A549 (cell line): Measurements from ENCODE around the gene GEN1. TPM values are rescaled to one million over a fixed set of nuclear protein-coding genes. Genes with fewer than 3 reads are reported as not detected.

ENCODE experiments used
- ATAC-seq, 2 experiments: fragments of 200-7000 bp in 1 of 2; fragments of >200 bp in 1 of 2; cut with Nextera tagmentation in 1 of 2; cut with Tn5 transposase in 1 of 2; 3 replicates each; pipeline versions ENCODE4 v1.8.0 to v1.9.1; 2018 to 2020; ENCODE audit warnings: mild to moderate bottlenecking in 1 of 2, moderate library complexity in 1 of 2
- CTCF ChIA-PET: fragments of 300-600 bp; sonication (Branson Sonifier 250); formaldehyde crosslinking; extraction: SDS; loops from one replicate; lab custom pipeline; 2021; ENCODE audit warnings: antibody characterized with exemption, inconsistent platforms; lab: Yijun Ruan, JAX
- POLR2A ChIA-PET: fragments of 350-600 bp; formaldehyde crosslinking; extraction: SDS; loops from one replicate; lab custom pipeline; 2021; ENCODE audit warnings: antibody characterized with exemption, inconsistent platforms; lab: Yijun Ruan, JAX
- DNase-seq, 2 experiments: peaks; one replicate each; pipeline versions ENCODE4 v3.0.0 to v3.0.0-alpha.2; 2011 to 2016; ENCODE audit warnings: low read depth in 1 of 2, low spot score in 1 of 2
- FAIRE-seq: peaks from 2 replicates; lab custom pipeline; 2011; peaks lifted over from hg19 to GRCh38; lab: Jason Lieb, UNC
- H3K27ac ChIP-seq, 2 experiments: fragments of >200 bp; sonication (Bioruptor Twin); formaldehyde crosslinking; 3 replicates each; pipeline ENCODE4 v1.5.1; 2016 to 2017
- H3K4me1 ChIP-seq: fragments of >200 bp; sonication (Bioruptor Twin); formaldehyde crosslinking; 3 replicates; pipeline ENCODE4 v1.6.1; 2016
- H3K4me2 ChIP-seq: fragments of >200 bp; sonication (Bioruptor Twin); formaldehyde crosslinking; 3 replicates; pipeline ENCODE4 v1.6.1; 2016
- H3K4me3 ChIP-seq: fragments of >200 bp; sonication (Bioruptor Twin); formaldehyde crosslinking; 3 replicates; pipeline ENCODE4 v1.5.1; 2016
- H3K9me3 ChIP-seq: fragments of >200 bp; sonication (Bioruptor Twin); formaldehyde crosslinking; 3 replicates; pipeline ENCODE4 v1.6.1; 2016
- CBX8 ChIP-seq: fragments of 200-600 bp; sonication (generic); IDR thresholded peaks from 2 replicates; pipeline ENCODE4 v1.6.1; 2016
- CEBPB ChIP-seq, 2 experiments: fragments of >200 bp in 1 of 2; sonication (Bioruptor Twin) in 1 of 2; formaldehyde crosslinking in 1 of 2; IDR thresholded peaks; 2 replicates each; pipeline ENCODE4 v1.6.1; 2012 to 2016
- CHD2 ChIP-seq: fragments of 150-350 bp; IDR thresholded peaks from 2 replicates; pipeline ENCODE4 v1.6.1; 2014; ENCODE audit warnings: low read length; ENCODE audit not compliant: partially characterized antibody
- EHF ChIP-seq: fragments of 250-450 bp; sonication (Bioruptor Pico); IDR thresholded peaks from 2 replicates; pipeline ENCODE4 v1.5.0; 2020; ENCODE audit warnings: mild to moderate bottlenecking
- EP300 ChIP-seq, 2 experiments: fragments of >200 bp; sonication (Bioruptor Twin); formaldehyde crosslinking; IDR thresholded peaks; 2 replicates in 1 of 2; 3 replicates in 1 of 2; pipeline ENCODE4 v1.6.1; 2016 to 2017
- ESRRA ChIP-seq: fragments of 150-350 bp; IDR thresholded peaks from 2 replicates; pipeline ENCODE4 v1.6.1; 2014; ENCODE audit warnings: mild to moderate bottlenecking, low read length, borderline replicate concordance
- FOSB ChIP-seq: fragments of 250-450 bp; sonication (Bioruptor Pico); IDR thresholded peaks from 2 replicates; pipeline ENCODE4 v1.5.0; 2020; ENCODE audit warnings: mild to moderate bottlenecking, moderate library complexity
- FOXS1 ChIP-seq: fragments of 250-450 bp; sonication (Bioruptor Pico); IDR thresholded peaks from 2 replicates; pipeline ENCODE4 v1.5.0; 2020; ENCODE audit warnings: mild to moderate bottlenecking, moderate library complexity
- GATA3 ChIP-seq: IDR thresholded peaks from 2 replicates; pipeline ENCODE4 v1.6.1; 2012; ENCODE audit warnings: borderline replicate concordance
- HDAC2 ChIP-seq: fragments of 200-600 bp; sonication (generic); IDR thresholded peaks from 2 replicates; pipeline ENCODE4 v1.6.1; 2016
- HOXB13 ChIP-seq: fragments of 250-450 bp; sonication (Bioruptor Pico); IDR thresholded peaks from 2 replicates; pipeline ENCODE4 v1.5.0; 2020; ENCODE audit warnings: low read depth, mild to moderate bottlenecking, moderate library complexity
- KDM5A ChIP-seq: fragments of 200-600 bp; sonication (generic); IDR thresholded peaks from 2 replicates; pipeline ENCODE4 v1.6.1; 2016; ENCODE audit warnings: antibody characterized with exemption, mild to moderate bottlenecking
- MAFK ChIP-seq: fragments of 450-650 bp; IDR thresholded peaks from 2 replicates; pipeline ENCODE4 v1.6.1; 2014; ENCODE audit not compliant: partially characterized antibody
- RARB ChIP-seq: fragments of 250-450 bp; sonication (Bioruptor Pico); IDR thresholded peaks from 2 replicates; pipeline ENCODE4 v1.8.0; 2021; ENCODE audit warnings: mild to moderate bottlenecking, moderate library complexity
- RFX5 ChIP-seq: fragments of 450-650 bp; IDR thresholded peaks from 2 replicates; pipeline ENCODE4 v1.7.1; 2014; ENCODE audit warnings: antibody characterized with exemption, mild to moderate bottlenecking, moderate library complexity
- TFCP2L1 ChIP-seq: fragments of 250-450 bp; sonication (Bioruptor Pico); IDR thresholded peaks from 2 replicates; pipeline ENCODE4 v1.5.0; 2021; ENCODE audit warnings: mild to moderate bottlenecking
- TP53 ChIP-seq: fragments of 250-450 bp; sonication (Bioruptor Pico); IDR thresholded peaks from 2 replicates; pipeline ENCODE4 v1.5.0; 2021; ENCODE audit warnings: mild to moderate bottlenecking, moderate library complexity
- ZC3H11A ChIP-seq: fragments of 450-650 bp; IDR thresholded peaks from 2 replicates; pipeline ENCODE4 v1.6.1; 2014; ENCODE audit warnings: antibody characterized with exemption, mild to moderate bottlenecking
- ZFP36 ChIP-seq: fragments of 450-650 bp; IDR thresholded peaks from 2 replicates; pipeline ENCODE4 v1.6.1; 2014; ENCODE audit warnings: borderline replicate concordance; ENCODE audit not compliant: partially characterized antibody
- ZNF302 ChIP-seq: fragments of 250-450 bp; sonication (Bioruptor Pico); IDR thresholded peaks from 2 replicates; pipeline ENCODE4 v1.9.0; 2021; ENCODE audit warnings: inconsistent platforms, mild to moderate bottlenecking, moderate library complexity
- WGBS: methylation state at CpG from one replicate; pipeline ENCODE4 v1.1.6; 2017; ENCODE audit errors: missing lambda C conversion rate; 5-methylcytosine and 5-hydroxymethylcytosine counted together
- polyA plus RNA-seq, 4 experiments: library from polyadenylated mRNA; depleted of rRNA in 3 of 4; stranded (reverse); fragments of >200 nt; fragmentation: RNase III in 1 of 4; extraction: RNeasy Plus Mini Kit Qiagen cat#74134 plus additional on column Dnase treatment in 1 of 4; gene quantifications; 2 replicates in 3 of 4; 3 replicates in 1 of 4; pipeline ENCODE4 v1.2.3, GENCODE V29; 2011 to 2017
- TF ChIP-seq, protein P1 (sequence below): fragments of 250-450 bp; sonication (Bioruptor Pico); IDR thresholded peaks from 2 replicates; pipeline ENCODE4 v1.5.0; 2020; ENCODE audit warnings: low read depth, mild to moderate bottlenecking, moderate library complexity
- TF ChIP-seq, protein P2 (sequence below): fragments of 150-350 bp; IDR thresholded peaks from 2 replicates; pipeline ENCODE4 v1.6.1; 2014; ENCODE audit warnings: low read depth, mild to moderate bottlenecking, low read length
- TF ChIP-seq, protein P3 (sequence below): fragments of >200 bp; sonication (Bioruptor Twin); formaldehyde crosslinking; IDR thresholded peaks from 3 replicates; pipeline ENCODE4 v1.6.1; 2016
- TF ChIP-seq, protein P4 (sequence below): IDR thresholded peaks from 2 replicates; pipeline ENCODE4 v1.6.1; 2012
- TF ChIP-seq, protein P5 (sequence below): fragments of 450-650 bp; IDR thresholded peaks from 2 replicates; pipeline ENCODE4 v1.6.1; 2014; ENCODE audit warnings: antibody characterized with exemption

The GEN1 gene
- polyA plus RNA-seq, 2 of the 4 experiments (the other 2 are of a cell fraction), result 16.2 to 40.7 TPM

DNA sequence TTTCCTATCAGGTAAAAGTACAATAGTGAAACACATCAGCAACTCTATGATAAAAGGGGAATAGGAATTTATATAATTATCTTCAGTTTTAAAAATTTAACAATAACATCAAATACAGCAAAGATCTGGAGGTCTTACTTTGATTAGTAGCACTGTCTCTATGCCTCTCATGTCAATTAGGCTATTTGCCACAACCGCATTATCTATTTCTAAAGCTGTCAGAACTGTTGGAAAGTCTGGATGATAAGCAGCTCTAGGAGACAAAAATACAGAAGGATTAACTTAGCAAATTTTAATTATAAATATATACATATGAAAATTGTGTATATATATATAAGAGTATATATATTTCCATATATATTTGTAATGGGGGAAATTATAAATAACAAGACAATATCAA, 45.4 kb upstream of the GEN1 start:
- Histone ChIP-seq H3K9me3 (no peaks in the 10 kb centered on the region), H3K4me3 (no peak overlapping the region), H3K4me2 (no peak overlapping the region), H3K27ac (no peak overlapping the region), H3K4me1 (no peaks in the 10 kb centered on the region)
- ATAC-seq (no peak), FAIRE-seq (no peak), DNase-seq (no peak)
- CTCF ChIA-PET, result interaction anchor here (2.3 kb wide), 1 partner anchor 11 kb away, joined by 14 read pairs; no protein-coding TSS in a partner anchor
- POLR2A ChIA-PET, result no interaction called here
- 94% methylated on average over 1 of the region's 1 CpG for WGBS
- TF ChIP-seq, protein P1, sequence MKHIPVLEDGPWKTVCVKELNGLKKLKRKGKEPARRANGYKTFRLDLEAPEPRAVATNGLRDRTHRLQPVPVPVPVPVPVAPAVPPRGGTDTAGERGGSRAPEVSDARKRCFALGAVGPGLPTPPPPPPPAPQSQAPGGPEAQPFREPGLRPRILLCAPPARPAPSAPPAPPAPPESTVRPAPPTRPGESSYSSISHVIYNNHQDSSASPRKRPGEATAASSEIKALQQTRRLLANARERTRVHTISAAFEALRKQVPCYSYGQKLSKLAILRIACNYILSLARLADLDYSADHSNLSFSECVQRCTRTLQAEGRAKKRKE (CRISPR knock-in tag), result no peak

DNA sequence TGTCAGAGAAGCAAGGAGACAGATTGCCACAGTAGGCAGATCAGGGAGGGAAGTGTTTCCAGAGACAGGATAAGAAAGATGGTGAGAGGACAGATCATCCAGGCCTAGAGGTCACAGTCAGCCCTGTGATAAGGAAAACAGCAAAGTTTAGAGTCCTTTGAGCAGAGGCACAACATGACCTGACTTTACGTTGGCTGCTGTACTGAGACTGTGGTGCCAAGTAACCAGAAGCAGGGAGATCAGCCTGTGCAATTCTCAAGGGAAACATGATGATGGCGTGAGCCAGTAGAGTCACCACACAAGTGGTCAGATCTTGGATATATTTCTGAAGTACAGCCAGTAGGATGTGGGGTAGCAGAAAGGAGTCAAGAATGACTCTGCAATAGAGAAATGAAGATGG, 44.0 kb upstream of the GEN1 start:
- no peak overlapping the region for H3K4me3 ChIP-seq
- no peak for DNase-seq
- no peak overlapping the region for H3K27ac ChIP-seq
- H3K4me1 ChIP-seq, result no peaks in the 10 kb centered on the region
- CTCF ChIA-PET, result interaction anchor here (2.3 kb wide), 1 partner anchor 10 kb away, joined by 14 read pairs; no protein-coding TSS in a partner anchor
- ATAC-seq, result no peak
- no peaks in the 10 kb centered on the region for H3K9me3 ChIP-seq
- POLR2A ChIA-PET, result no interaction called here
- no peak for FAIRE-seq
- H3K4me2 ChIP-seq, result no peak overlapping the region
- TF ChIP-seq, protein P2, sequence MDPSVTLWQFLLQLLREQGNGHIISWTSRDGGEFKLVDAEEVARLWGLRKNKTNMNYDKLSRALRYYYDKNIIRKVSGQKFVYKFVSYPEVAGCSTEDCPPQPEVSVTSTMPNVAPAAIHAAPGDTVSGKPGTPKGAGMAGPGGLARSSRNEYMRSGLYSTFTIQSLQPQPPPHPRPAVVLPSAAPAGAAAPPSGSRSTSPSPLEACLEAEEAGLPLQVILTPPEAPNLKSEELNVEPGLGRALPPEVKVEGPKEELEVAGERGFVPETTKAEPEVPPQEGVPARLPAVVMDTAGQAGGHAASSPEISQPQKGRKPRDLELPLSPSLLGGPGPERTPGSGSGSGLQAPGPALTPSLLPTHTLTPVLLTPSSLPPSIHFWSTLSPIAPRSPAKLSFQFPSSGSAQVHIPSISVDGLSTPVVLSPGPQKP, result no peak
- TF ChIP-seq, protein P3, sequence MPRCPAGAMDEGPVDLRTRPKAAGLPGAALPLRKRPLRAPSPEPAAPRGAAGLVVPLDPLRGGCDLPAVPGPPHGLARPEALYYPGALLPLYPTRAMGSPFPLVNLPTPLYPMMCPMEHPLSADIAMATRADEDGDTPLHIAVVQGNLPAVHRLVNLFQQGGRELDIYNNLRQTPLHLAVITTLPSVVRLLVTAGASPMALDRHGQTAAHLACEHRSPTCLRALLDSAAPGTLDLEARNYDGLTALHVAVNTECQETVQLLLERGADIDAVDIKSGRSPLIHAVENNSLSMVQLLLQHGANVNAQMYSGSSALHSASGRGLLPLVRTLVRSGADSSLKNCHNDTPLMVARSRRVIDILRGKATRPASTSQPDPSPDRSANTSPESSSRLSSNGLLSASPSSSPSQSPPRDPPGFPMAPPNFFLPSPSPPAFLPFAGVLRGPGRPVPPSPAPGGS, result no peak
- no peak for TF ChIP-seq TFCP2L1 (CRISPR knock-in tag)
- 95% methylated on average over 2 of the region's 2 CpGs for WGBS

DNA sequence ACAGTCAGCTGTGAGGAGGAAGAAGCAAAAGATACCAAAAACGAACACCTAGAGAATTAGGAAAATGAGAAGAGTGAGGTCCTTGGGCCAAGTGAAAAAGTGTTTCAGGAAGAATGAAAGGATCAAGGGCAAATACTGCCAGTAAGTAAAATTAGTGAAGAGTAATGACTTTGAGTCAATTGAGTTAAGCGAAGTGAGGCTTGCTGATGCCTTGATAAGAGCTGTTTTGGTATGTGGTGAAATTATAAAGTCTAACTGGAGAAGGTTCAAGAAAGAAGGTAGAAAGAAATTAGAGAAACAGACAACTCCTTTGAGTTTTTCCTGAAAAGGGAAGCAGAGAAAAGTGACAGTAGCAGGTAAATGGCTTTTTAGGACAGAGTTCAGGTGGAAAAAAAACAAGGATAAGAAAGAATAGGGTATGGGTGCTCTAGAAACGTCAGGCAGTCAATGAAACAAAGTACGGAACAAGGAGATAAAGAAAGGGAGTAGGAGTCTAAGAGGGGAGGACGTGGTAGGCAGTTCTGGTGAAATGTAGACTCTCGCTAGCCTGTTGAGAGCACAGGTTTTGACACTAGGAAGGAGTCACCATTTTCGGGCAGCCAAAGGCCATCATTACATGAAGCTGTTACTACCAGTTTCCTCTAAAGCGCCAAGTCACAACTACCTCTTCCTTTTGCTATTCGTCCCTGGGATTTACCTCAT, 43.2 kb upstream of the GEN1 start:
- POLR2A ChIA-PET, result no interaction called here
- H3K27ac ChIP-seq, result no peak overlapping the region
- H3K4me1 ChIP-seq, result no peaks in the 10 kb centered on the region
- no peak for FAIRE-seq
- DNase-seq, result no peak
- H3K4me2 ChIP-seq, result no peak overlapping the region
- H3K4me3 ChIP-seq, result no peak overlapping the region
- no peak for ATAC-seq
- H3K9me3 ChIP-seq, result no peaks in the 10 kb centered on the region
- TF ChIP-seq HOXB13 (no peak), TP53 (CRISPR knock-in tag) (no peak), ESRRA (no peak), KDM5A (no peak), FOXS1 (no peak)
- TF ChIP-seq, all 56 proteins: peak for 0
- CTCF ChIA-PET, result interaction anchor here (1.2 kb wide), 1 partner anchor 10 kb away, joined by 5 read pairs; no protein-coding TSS in a partner anchor
- 91% methylated on average over 9 of the region's 9 CpGs for WGBS

DNA sequence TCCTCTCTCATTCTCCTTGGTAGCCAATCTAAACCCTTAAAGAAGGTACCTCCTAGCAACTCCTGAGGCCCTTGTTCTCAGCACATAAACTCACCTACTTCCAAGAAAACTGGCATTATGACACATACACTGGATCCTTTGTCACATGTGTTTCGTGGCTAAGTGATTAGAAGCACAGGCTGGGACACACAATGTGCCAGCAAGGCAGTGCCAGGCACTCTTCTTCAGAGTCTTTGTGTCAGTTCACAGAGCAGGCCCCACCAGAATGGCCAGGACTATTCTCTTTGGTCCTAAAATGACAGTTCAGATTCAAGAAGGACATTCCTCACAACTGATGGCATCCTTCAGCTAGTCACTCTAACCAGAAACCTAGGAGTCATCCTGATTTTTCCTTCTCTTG, 40.6 kb upstream of the GEN1 start:
- Histone ChIP-seq H3K9me3 (no peaks in the 10 kb centered on the region), H3K4me1 (no peaks in the 10 kb centered on the region), H3K4me2 (no peak overlapping the region), H3K4me3 (no peak overlapping the region), H3K27ac (no peak overlapping the region)
- no peak for TF ChIP-seq ZNF302
- no peak for TF ChIP-seq MAFK
- TF ChIP-seq, protein P4, sequence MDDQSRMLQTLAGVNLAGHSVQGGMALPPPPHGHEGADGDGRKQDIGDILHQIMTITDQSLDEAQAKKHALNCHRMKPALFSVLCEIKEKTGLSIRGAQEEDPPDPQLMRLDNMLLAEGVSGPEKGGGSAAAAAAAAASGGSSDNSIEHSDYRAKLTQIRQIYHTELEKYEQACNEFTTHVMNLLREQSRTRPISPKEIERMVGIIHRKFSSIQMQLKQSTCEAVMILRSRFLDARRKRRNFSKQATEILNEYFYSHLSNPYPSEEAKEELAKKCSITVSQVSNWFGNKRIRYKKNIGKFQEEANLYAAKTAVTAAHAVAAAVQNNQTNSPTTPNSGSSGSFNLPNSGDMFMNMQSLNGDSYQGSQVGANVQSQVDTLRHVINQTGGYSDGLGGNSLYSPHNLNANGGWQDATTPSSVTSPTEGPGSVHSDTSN, result no peak
- TF ChIP-seq CHD2, result no peak
- TF ChIP-seq, protein P1 (CRISPR knock-in tag), result no peak
- no peak for TF ChIP-seq RFX5
- TF ChIP-seq GATA3, result no peak
- TF ChIP-seq ZC3H11A, result no peak
- TF ChIP-seq EP300 (IDR thresholded peaks at IDR 0.05), result no peak
- TF ChIP-seq FOSB (CRISPR knock-in tag), result no peak
- no peak for TF ChIP-seq CBX8
- TF ChIP-seq FOXS1, result no peak
- TF ChIP-seq CEBPB (IDR thresholded peaks at IDR 0.05), result no peak
- TF ChIP-seq, protein P5, sequence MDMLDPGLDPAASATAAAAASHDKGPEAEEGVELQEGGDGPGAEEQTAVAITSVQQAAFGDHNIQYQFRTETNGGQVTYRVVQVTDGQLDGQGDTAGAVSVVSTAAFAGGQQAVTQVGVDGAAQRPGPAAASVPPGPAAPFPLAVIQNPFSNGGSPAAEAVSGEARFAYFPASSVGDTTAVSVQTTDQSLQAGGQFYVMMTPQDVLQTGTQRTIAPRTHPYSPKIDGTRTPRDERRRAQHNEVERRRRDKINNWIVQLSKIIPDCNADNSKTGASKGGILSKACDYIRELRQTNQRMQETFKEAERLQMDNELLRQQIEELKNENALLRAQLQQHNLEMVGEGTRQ, result no peak
- TF ChIP-seq ZFP36, result no peak
- TF ChIP-seq EHF, result no peak
- TF ChIP-seq HDAC2, result no peak
- TF ChIP-seq RARB, result no peak
- ChIA-PET POLR2A (no interaction called here), CTCF (interaction anchor here (1.0 kb wide), 1 partner anchor 118 kb away, joined by 4 read pairs; no protein-coding TSS in a partner anchor)
- DNase-seq (no peak), ATAC-seq (no peak), FAIRE-seq (no peak)
- 94% methylated on average over 1 of the region's 1 CpG for WGBS
